Activated CD4-positive, alpha-beta T cell treated with anti-CD3 and anti-CD28 coated beads, Interleukin-2, amount 50 U/mL, for 1 hour (primary cell): Measurements from ENCODE around the gene OXLD1.
"Not testable (repeated sequence)": the region's sequence is repeated elsewhere in the genome, so short reads cannot be mapped to it uniquely, and the experiment has no call there.

Experiments used
- DNase-seq: peaks from one replicate; pipeline ENCODE4 v3.0.0-alpha.2; 2020

Gene OXLD1

DNA sequence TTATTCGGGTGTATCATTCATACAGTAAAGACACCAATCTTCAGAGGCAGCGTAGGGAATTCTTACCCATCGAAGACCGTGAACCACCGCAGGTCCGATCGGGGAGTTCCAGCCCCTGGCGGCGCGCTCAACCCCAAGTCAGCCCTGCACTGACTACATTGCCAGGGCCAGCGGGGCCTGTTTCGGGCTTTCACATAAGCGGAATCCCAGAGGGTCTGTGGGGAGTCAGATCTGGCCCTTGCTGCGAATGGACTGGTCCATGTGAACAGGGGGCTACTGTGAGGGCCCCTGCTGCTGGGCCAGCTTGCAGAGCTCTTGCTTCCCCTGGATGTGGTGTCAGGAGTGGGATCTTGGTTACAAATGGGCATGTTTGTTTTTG is 17.7 kb downstream of the OXLD1 start:
- no peak for DNase-seq

DNA sequence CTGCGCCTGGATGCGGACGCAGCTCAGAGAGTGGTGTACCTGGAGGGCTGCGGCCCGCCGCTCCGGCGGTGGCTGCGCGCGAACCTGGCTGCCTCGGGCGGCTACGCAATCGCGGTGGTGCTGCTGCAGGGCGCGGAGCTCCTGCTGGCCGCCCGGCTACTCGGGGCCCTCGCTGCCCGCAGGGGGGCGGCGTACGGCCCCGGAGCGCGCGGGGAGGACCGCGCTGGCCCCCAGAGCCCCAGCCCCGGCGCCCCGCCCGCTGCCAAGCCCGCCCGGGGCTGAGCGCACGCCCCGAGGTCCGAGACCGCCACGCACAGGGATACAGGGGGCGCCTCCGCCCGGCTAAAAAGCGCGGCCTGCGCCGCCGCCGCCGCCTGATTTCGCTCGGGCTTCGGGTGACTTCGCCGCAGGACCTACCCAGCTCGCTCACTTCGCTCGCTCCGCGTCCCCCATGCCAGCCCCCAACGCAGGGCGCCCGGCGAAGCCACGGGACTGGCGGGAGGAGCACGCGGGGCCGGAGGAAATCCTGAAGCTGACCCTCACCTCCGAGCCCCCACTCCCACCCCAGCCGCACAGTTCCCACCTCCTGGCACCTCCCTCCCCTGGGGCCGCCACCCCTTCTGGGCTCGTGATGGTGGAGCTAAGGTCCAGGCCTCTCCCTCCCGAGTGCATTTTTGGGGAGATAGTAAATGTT is 18.2 kb downstream of the OXLD1 start:
- no peak for DNase-seq

DNA sequence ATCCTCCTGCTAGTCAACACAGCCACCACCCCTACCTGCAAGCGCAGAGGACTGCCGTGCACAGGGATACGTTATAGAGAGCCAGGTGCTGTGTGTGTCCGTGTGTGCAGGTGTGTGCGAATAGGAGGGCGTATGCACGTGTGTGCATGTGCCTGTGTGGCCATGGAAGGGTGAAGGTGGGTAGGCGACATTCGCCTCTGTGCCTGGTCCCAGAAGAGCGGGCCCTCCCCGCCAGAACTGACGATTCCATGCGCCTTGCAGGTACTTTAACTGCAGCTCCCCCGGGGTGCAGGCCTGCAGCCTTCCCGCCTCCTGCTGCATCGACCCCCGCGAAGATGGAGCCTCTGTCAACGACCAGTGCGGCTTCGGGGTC is 18.8 kb downstream of the OXLD1 start:
- no peak for DNase-seq

DNA sequence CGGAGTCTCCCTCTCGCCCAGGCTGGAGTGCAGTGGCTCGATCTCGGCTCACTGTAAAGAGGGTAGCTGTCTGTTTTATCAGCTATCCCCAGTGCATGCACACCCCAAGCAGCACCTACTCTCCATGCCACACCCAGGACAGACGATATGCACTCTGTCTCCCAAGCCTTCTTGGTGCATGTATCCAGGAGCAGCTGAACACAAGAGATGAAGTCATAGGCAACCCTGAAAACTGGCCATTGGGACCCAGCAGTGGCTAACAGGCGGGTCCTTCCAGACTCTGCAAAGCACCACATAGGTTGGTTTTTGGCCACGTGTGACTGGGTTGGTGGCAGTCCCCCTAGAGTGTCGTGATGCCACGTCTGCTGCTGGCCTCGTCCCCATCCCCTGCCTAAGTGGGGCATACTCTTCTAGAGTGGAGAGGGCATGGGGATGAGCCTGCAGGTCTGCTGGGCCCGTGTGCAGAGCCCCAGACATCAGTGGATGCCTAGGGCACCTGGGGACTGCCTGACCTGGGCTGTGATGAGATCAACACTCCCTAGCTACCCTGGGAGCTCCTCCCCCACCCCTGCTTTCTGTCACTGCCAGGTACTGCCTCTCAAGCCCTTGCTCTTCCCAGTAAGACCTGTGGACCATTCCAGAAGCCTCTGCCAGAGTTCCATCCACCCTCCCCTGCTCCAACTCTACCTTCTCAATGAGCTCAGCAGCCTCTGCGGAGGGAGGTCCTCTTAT is 19.4 kb downstream of the OXLD1 start:
- DNase-seq: no peak

DNA sequence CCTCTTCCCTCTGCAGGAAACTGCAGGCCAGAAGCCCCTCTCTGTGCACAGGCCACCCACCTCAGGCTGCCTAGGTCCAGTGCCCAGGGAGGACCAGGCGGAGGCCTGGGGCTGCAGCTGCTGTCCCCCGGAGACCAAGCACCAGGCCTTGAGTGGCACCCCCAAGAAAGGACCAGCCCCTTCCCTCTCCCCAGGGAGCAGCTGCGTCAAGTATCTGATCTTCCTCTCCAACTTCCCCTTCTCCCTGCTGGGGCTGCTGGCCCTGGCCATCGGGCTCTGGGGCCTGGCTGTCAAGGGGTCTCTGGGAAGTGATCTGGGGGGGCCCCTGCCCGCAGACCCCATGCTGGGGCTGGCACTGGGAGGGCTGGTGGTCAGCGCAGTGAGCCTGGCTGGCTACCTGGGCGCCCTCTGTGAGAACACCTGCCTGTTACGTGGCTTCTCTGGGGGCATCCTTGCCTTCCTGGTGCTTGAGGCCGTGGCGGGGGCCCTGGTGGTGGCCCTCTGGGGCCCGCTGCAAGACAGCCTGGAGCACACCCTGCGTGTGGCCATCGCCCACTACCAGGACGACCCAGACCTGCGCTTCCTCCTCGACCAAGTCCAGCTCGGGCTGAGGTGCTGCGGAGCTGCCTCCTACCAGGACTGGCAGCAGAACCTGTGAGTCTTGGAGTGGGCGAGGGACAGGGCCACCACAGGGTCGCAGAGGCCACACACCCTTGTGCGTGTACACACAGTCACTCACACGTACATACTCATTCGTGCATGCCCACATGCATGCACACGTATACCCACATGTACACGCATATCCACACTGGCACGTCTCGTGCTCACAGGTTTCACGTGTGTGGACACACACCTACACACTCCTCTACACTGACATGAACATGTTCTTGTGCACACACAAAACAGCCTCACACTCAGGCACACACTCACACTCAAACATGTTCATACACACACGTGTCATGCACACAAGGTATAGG is 21.1 kb downstream of the OXLD1 start:
- DNase-seq: no peak

DNA sequence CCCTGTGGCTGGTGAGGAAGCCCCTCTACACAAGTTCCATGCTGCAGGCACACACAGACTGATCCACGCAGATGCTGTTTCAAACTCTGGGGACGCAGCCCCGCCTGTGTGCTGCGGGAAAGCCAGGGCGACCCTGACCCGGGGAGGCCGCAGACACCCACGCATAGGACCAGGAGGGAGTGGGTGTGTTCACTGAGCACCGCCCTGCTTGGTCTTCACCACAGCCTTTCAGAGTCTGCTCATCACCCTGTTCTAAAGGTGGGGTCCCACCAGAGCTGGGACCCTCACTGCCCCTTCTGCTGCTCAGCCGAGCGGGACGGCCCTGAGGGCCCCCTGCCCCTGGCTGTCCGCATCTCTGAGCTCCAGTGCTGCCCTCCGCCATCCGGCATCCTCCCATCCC is 21.9 kb downstream of the OXLD1 start:
- DNase-seq: no peak

DNA sequence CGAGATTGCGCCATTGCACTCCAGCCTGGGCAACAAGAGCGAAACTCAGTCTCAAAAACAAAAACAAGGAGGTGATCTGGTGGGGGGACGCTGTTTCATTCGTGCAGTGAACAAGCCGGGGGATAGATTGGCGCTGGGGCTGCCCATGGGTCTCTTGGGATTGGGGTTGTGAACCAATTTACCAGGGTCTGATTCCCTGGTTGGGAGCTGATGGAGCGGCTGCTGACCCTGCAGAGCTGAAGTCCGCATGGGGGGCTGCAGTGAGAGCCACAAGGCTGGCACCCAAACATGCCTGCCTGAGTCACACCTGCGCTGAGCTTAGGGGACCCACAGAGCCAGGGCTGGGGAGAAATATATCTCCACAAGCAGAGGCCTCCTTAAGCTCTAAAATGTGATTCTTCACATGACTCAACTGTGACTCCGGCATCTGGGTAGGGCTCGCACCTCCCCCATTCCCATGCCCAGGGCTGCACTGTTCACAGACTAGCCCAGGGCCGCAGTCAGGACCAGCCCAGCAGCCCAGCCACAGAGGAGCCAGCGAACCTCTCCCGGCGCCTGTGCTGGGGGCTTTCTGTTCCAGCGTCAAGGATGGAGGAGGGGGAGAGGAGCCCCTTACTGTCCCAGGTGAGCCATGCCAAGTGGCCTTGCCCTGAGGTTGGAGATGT is 24.4 kb downstream of the OXLD1 start:
- DNase-seq: no peak

DNA sequence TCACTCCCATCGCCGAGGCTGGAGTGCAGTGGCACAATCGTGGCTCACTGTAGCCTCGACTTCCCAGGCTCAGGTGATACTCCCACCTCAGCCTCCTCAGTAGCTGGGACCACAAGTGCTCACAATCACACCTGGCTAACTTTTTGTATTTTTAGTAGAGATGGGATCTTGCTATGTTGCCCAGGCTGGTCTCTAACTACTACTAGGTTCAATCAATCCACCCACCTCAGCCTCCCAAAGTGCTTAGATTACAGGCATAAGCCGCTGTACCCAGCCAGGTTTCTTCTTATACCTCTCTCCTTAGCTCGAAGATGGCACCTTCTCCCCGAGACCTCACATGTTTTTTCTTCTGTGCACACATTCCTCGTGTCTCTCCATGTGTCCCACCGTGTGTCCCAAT is 26.4 kb downstream of the OXLD1 start:
- DNase-seq: no peak

DNA sequence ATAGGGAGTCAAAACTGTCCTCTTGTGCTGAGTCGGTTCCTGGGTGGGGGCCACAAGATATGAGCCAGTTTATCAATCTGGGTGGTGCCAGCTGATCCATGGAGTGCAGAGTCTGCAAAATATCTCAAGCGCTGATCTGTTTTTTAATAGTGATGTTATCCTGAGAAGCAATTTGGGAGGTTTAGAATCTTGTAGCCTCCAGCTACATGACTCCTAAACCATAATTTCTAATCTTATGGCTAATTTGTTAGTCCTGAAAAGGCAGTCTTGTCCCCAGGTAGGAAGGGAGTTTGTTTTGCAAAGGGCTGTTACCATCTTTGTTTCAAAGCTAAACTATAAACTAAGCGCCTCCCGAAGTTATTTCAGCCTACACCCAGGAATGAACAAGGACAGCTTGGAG is 27.7 kb downstream of the OXLD1 start:
- no peak for DNase-seq

DNA sequence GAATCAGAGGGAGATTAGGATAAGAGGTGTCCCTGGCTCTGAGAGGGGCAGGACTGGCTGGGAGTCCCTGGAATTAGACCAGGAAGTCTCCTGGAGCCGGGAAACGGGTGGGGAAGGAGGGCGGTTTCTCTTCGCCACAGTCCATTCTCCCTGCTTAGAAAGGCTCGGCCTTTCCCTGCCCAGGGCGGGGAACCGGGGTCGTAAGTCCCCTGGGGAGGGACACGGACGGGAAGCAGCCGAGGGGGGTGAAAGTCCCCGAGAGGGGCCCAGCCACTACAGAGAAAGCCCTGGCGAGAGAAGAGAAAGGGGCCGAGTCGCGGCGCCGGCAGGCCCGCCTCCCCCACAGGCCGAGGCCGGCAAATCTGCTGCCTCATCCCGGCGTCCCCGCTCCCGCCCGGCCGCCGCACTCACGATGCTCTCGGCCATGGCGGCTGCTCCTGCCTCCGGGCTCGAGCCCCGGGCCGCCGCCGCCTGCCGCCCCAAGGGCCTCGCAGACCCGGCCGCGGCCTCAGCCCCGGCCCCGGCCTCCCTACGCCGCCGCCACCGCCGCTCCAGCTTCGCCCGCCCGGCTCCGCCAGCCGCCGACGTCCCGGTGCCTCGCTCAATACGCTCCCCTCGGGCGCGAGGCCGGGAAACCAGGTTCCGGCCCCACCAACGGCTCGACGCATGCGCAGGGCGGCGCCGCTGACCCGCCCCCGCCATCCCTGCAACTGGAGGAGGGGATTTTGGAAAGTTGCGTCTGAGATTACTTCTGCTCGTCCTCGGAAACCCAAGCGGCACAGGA is 29.7 kb downstream of the OXLD1 start, which contains the start of the genes NPLOC4 and TSPAN10:
NPLOC4 (minus strand) TSS at position 608 of the 784 bp plus-strand sequence; CDS start at position 426, 182 bp downstream.
TSPAN10 (plus strand) TSS at position 692 of the 784 bp plus-strand sequence. CDS start 5,217 bp downstream, outside the sequence.
- DNase-seq: peak; percentile 79

DNA sequence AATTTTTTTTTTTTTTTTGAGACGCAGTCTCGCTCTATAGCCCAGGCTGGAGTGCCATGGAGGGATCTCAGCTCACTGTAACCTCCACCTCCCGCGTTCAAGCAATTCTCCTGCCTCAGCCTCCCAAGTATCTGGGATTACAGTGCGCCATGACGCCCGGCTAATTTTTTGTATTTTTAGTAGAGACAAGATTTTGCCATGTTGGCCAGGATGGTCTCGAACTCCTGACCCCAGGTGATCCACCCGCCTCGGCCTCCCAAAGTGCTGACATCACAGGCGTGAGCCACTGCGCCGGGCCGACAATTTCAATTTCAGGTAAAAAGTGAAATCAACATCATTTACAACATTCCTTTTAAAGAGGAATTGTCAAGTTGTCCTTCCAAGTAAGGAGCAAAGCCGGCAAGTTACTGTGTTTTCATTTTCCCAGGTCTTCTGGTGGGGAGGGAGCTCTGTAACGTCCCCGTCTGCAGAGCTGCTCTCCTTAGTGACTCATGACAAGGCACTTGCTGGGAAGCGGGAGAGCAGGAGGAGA is 30.4 kb downstream of the OXLD1 start:
- no peak for DNase-seq

DNA sequence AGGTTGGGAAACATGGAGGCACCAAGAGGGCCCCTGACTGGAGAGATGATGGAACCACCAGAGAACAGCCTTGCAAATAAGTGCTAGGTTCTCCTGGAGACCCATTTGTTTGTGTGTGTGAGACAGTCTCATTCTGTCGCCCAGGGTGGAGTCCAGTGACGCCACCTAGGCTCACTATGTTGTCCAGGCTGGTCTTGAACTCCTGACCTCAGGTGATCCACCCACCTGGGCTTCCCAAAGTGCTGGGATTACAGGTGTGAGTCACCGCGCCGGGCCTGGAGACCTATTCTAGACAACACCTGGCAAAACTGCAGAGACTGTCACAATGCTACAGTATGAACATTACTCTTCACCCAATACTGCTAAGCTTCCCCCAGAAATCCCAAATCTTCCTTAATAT is 31.0 kb downstream of the OXLD1 start:
- DNase-seq: no peak

DNA sequence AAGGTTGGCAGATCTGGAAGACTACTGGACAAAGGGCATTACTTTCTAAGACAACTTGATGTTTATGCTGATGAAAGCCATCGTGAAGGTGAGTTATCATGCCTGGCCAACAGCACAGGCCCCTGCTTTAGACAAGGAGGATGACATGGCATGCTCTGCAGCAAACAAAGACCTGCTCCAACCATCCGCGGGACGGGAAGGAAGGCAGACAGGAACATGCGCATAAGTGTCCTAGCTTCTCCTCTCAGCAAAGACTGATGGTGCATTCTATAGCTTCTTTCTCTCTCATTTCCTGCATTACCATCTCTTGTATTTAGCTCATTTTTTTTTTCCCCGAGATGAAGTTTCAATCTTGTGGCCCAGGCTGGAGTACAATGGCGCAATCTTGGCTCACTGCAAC is 34.9 kb downstream of the OXLD1 start:
- no peak for DNase-seq

DNA sequence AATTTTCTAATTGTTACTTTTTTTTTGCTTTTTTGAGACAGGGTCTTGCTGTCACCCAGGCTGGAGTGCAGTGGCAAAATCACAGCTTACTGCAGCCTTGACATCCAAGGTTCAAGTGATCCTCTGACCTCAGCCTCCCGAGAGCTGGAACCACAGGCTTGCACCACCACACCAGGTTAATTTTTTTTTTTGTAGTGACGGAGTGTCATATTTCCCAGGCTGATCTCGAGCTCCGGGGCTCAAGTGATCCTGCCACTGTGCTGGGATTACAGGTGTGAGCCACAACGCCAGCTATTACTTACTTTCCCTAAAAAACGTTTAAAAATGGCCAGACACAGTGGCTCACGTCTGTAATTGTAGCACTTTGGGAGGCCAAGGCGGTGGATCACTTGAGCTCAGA is 36.1 kb downstream of the OXLD1 start:
- no peak for DNase-seq

DNA sequence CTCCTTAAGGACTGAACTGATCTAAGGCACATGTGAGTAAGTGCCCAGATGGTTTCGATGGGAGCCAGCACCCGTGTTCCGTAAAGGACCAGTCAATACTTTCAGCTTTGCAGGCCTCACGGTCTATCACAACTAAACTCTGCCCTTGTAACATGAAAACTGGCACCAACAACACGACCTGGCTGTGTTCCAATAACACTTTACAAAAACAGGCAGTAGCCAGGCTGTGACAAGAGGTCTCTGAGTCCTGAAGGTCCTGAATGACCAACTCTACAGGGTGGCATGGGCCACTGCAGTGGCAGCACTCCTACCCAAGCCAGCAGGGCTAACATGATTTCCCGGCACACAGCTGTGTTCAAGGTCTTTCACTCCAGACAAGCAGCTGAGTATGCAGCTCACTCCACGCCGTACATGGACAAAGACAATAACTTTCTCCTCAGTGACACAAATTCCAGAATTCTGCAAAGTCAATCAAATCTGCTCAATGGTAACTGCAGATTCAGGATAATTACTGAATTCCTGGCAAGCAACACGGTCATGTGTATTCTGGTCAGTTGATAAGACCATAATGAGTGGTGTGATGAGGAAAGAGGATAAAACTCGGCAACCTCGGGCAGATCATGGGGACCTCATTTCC is 44.8 kb downstream of the OXLD1 start:
- DNase-seq: no peak

DNA sequence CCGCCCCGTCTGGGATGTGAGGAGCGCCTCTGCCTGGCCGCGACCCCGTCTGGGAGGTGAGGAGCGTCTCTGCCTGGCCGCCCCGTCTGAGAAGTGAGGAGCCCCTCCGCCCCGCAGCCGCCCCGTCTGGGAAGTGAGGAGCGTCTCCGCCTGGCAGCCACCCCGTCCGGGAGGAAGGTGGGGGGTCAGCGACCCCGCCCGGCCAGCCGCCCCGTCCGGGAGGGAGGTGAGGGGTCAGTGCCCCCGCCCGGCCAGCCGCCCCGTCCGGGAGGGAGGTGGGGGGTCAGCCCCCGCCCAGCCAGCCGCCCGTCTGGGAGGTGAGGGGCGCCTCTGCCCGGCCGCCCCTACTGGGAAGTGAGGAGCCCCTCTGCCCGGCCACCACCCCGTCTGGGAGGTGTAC is 48.1 kb downstream of the OXLD1 start:
- not testable (repeated sequence) for DNase-seq

DNA sequence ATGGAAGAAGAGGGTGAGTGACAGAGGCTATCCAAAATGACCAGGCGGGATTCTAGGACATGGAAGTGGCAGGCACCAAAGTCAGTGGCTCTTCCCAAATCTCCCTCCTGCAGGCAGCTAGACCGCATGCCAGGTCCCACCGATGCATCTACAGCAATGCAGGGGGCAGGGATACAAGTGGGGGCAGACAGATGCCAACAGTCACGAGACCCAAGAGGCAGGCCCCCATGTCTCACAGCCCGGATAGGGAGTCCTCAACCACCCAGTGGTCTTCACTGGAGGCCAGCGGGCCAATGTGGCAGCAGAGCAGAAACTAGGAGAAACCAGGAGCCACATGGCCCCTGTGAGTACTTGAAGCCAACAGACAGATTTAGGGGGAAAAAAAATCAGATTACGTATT is 49.5 kb downstream of the OXLD1 start:
- no peak for DNase-seq

DNA sequence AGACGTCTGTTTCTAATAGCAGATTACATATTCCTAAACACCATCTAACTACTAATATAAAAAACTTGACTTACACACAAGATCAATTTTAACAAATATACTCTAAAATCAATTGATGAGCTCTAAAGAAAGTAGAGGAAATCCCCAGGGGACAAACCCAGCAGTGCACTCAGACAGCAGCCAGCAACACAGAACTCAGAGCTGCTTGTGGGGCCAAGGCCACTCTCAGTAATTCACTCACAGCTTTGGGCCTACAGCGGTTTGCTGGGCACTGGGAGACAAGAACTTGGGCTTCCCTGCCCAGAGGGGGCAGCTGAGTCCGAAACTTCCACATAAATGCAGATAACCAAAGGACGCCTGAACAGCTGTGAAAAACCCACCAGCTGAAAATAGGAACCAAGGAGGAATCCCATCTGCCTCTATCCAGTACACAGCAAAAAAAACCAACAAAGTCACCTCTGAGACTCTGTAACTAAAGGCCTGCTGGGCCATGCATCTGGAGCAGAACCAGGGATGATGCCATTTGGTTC is 50.9 kb downstream of the OXLD1 start:
- DNase-seq: no peak
